Pons (tissue), 1 donor: Measurements from ENCODE around the gene TTC13.

ENCODE experiments used
- DNase-seq: peaks from one replicate; pipeline ENCODE4 v3.0.0-alpha.2; 2016; ENCODE audit warnings: low spot score

The TTC13 gene

DNA sequence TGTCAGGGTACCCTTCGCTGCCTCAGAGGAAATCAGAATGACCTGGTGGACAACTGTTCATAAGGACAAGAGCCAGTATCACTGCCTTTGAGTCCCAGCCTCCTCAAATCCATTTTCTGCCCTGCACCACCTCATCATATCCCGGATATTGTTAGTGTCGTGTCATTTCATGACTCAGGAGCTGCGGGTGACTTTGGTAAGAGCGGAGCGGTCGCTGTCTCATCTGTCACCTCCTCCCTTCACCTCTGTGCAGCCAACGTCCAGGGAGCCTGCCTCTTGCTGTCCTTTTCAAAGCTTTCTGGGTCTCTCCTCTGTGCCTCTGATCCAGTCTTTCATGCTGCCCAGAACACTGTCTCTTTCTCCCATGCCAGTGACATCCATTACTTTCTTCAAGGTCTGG, 103.3 kb downstream of the TTC13 start:
- DNase-seq = no peak

DNA sequence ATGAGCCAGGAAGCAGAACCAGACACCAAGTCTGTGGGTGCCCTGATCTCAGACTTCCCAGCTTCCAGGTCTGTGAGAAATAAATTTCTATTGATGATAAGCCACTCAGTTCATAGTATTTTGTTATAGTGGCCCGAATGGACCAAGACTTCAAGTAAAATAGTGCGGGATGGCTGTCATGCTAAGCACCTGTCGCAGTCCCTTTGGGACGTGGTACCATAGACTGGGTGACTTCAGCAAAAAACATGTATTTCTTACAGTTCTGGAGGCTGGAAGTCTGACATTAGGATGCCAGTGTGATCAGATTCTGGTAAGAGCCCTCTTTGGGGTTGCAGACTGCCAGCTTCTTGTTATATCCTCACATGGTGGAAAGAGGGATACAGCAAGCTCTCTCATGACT, 107.7 kb downstream of the TTC13 start:
- no peak for DNase-seq

DNA sequence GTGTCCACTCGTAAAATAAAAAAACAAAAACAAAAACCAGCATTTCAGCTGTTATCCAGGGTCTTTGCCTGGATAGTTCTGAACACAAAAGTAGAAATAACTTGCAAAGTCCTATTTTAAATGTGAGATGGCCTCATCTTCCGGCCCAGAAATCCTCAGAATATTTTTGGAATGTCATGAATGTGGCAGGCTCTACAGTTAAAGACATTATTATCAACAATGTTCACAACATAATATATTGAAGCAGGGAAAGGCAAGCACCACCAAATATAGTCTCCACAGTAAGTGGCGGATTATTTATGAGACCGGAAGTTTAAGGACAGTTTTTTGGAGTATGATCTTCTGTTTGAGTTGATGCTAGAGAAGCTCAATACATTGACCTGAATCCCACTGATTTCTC, 109.2 kb downstream of the TTC13 start:
- DNase-seq = no peak

DNA sequence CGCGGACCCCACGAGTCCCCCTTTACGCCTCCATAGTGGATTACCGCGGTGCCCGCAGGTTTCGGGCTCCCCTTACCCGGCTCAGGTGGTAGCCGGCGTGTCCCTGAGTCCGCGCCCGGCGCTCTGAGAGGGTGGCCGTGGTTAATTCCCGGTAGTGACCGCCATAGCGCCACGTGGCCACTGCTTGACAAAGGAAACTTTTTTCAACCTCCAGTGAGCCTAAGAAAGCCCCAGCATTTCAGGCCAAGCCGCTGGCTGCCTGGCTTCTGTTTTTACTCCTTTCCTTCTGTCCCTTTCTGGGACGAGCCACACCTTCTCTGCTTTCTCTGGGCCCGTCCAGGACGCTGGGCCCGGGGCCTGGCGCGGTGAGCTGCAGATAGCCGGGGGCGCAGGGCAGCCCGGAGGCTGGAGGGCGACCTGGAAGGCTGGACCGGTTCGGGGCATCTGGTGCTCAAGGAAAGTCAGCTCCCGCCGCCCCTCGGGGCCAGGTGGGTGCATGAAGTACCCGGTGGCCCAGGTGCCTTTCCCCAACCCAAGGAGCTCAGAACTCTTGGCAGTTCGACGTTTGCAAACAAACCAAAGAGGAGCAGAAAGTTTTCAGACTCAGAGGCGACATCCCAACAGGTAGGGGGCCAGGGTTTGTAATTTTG, 109.8 kb downstream of the TTC13 start:
- DNase-seq = no peak

DNA sequence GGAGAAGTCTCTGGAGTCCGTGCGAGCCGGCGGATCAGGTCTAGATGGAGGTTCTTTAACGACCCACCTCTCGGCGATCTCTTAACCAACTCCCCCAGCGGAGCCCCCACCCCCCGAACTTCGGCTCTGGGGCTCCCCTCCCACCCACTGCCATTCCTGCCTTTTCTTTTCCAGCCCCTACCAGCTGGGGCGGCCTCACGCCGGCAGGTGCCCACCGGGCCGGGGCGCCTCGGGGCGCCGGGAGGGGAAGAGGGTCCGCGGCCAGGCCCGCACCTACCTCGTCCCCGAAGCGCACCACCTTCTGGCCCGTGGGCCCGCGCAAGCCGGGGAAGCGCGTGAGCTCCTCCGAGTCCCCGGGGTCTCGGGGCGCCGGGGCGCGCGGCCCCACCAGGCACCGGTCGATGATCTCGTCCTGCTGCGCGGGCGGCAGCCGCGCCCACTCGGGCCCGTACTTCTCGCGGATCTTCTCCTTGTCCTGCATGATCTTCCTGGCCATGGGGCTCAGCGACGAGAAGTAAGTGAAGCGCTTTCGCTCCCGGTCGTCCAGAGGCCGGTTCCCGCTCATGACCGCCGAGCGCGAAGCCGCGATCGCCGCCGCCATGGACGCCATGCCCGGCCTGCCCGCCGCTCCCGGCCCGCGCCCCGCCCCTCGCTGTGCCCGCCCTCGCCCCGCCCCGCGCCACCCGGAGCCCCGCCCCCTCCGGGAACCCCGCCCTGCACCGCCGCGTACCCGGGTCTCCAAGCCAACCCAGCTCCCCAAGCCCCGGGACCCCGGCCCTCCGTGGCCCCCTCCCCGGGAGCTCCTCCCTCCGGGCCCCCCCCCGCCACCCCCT, 110.5 kb downstream of the TTC13 start, which contains the start of gene C1orf198:
Gene C1orf198 (minus strand): TSS at position 619 of the 833 bp plus-strand sequence. CDS start 9 bp downstream, at position 610.
- DNase-seq = no peak

DNA sequence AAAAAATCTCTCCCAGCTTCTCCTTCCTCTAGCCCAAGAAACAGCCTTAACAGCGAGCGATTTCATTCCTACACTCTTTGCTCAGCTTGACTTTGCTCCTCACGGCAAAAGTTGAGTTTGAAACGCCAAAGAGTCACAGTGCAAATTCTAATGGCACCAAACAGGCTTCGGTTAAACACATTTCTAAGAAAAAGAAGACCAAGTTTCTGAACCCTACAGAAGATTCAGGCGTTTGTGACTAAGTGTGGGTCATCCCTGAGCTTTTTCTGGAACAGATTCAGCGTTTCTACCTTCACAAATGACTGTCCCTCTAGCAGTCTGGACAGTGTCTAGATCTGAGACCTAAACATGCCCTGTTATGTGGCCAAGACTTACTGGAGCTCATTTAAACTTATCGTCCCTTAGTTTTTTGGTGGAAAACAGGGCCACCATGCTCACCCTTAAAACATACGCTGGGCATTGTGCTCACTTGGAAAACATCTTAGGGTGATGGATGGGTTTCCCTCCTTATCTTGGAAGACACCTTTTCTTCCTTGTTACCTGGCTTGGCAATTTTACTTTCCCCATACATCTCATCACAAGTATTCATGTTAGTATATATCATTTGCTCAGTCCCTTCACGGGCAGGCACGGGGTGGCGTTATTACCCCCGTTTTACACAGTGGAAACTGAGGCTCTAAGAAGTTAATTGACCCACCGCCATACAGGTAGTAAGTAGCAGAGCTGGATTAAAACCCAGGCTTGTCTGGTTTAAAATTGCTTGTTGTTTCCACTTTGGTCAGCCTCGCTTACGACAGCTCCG, 111.4 kb downstream of the TTC13 start:
- DNase-seq = no peak

DNA sequence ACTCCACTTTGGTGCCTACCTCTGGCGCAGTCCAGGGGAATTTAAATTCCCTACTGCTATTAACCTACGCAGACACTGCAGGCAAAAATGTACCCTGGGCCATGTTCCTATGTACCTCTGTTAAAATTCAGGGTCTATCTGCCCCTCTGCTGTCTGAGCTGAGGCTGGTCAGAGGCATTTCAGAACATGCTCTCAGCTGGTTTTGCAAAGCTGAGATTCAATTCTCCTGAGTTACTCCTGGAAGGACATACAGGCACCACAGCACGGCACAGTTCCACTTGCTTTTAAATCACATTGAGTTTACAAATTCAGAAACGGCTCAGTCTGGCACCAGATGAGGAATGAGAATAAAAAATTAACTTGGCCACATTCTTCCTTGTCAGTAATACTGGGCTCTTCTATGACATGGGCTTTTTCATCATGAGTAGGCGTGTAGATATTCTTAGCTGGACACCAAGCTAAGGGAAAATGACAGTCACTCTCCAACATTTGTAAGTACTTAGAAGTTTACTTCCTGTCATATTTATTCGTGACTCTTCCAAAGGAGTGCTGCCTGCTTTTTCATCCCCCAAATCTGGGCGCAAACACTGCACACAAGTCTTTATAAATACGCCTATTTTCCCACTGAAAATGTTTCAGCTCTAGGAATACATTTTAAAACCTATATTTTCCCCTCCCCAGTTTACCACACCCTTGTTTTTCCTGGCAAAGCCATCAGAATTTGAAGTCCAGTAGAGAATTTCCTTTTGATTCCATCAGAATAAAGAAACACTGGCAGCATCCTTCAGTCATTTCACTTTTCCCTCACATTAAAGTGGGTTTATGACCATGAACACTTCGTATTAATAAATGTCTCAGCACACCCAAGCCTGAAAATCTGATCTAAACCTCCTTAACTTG, 112.2 kb downstream of the TTC13 start:
- peak; percentile 70 for DNase-seq

DNA sequence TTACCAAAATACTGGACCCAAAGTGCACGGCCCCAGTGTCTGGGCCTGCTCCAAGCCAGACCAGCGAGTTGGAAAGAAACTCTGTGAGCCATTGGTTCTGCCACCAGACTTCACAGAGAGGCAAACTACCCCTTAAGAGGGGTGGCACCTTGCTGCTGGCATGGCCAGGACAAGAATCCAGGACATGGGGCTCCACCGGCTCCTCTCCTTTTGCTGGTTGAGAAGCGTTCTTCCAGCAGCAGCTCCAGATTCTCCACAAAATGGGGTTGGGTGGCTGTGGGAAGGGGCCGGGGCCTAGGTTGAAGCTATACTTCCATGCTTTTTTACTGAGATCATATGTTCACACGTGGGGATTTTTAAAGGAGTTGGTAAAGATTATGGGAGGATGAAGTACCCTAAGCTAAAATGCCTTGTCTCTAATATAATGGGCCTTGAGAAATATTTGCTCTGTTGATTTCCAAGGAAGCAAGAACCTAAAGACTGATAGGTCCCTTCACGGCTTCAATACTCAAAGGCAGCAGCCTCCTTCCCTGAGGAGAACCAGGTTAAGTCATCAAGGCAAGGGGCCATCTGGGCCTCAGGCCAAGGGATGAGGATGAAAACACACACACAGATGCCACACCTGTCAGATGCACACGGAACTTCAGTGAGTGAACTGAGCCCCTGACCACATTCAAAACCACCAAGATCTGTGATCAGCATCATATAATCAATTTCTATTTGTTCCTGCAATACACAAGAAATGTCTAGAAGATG, 113.4 kb downstream of the TTC13 start:
- DNase-seq = no peak

DNA sequence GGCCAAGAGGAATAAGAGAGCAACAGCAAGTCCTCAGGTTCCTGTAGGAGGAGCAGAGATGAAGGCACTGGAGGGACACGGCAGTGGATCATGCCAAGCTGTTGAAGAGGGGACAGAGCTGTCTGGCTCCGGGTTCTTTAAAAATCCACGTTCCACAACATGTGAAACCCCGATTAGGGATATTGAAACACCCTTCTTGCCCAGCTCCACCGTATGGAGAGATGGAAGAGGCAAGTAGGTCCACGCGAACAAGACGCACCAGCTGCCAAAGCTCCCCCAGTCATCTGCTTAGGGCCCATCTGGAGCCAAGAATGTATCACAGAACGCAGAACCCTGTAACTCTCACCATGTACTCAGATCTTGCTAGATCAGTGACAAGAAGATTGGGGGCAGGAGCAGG, 114.2 kb downstream of the TTC13 start:
- DNase-seq = peak; percentile 59

DNA sequence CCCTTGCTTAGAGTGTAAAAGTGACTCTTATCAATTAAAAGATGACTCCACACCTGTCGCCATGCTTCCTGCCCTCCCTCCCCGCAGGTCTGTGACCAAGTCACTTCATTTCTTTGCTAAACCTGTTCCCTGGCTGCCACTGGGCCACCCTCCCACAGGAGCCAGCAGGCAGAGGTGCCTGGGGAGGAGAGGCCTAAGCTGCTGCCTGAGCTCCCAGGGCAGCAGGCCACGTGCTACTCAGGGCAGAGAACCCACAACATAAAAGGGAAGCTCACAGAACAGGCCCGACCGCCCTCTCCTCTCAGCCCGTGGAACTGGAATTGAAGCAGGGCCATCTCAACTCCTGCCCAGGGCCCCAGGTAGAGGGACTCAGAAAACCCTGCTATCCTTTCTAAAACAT, 115.2 kb downstream of the TTC13 start:
- DNase-seq = no peak

DNA sequence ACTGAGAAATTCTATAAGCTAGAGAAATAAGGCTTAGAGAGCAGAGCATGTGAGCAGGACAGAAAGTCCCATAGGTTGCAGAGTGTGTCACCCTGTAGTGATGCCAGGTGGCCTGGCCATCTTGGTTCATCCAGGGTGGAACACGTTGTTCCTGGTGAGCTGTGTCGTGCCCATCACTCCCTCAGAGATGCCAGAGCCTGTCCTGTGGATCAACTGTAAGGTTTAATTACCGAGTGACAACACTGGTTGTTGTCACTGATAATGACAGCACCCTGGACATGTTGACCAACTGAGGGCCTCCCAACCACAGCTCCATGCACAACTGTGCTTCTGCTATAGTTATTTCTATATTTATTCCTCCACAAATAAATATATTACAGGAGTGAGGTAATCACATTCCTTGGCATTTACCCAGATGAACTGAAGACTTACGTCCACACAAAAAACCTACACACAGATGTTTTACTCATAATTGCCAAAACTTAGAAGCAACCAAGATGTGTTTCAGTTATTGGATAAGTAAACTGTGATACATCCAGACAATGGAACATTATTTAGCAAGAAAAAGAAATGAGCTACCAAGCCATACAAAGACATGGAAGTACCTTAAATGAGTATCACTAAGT, 116.6 kb downstream of the TTC13 start:
- no peak for DNase-seq

DNA sequence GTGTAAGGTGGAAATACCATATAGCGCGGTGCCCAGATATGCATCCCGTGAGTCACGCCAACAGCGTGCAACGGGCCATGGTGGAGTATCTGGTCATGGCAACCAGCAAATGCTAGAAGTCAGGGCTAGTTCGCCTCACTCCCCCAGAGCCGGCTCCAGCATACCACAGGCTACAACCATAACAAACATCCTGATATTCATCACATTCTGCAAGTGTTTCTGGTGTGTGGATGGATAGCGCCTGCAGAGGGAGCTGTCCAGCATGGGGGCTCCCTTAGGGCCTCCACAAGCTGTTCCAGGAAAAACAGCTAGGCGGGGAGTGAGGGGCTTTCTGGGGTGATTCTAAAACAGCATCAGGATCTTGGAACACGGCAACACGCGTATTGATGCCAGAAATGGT, 117.2 kb downstream of the TTC13 start:
- no peak for DNase-seq

DNA sequence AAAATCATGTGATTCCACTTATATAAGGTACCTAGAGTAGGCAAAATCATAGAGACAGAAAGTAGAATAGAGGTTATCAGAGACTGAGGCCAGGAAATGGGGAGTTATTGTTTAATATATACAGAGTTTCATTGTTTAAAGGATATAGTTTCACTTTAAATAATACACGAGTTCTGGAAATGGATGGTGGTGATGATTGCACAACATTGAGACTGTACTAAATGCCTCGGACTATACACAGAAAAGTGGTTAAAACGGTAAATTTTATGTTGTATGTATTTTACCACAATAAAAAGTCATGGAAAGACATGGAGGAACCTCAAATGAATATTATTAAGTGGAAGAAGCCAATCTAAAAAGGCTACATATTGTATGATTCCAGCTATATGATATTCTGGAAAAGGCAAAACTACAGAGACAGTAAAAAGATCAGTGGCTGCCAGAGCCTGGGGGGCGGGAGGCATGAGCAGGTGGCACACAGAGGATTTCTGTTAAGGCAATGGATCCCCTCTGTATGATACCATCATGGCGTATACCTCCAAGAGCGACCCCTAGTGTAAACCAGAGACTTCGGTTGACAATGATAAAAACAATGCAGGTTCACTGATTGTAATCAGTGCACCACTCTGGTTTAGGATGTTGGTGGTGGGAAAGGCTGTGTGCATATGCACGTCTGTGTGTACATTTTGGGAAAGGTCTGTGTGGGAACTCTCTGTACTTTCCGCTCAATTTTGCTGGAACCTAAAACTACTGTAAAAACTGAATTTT, 117.9 kb downstream of the TTC13 start:
- no peak for DNase-seq

DNA sequence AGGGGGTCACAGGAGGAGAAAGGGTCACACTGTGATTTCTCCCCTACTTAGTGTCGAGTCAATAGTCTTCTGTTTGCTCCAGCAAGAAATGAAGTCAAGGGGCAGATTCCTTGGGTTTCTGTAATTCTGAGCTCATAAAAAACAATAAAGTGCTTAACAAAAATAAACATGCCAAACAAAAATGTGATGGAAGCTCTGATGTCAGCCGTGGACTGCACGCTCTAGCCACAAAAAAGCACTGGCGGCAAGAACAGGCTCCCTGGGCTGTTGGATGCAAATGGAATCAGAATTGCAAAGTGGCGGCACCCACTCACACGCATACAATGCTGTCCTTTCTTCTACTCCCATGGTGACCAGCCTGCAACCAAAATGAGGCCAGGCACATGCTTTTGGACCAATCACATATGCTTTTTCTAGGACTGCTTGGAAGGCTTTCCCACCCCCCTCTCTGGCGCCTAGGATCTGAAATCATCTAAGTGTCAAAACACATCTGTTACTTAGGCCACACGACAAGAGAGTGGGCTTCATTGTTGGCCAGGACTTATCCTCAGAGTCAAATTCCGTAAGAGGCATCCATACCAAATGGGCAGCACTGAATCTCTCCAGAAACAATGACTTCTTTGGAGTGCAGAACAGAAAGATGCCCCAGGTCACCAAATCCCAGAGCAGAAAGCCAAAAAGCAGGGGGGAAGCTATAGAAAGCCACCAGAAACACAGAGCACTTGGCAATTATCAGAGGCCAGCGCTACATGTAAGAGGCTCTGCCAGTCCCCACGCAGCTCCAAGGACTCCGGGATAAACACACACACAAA, 119.5 kb downstream of the TTC13 start:
- DNase-seq = peak; percentile 98

DNA sequence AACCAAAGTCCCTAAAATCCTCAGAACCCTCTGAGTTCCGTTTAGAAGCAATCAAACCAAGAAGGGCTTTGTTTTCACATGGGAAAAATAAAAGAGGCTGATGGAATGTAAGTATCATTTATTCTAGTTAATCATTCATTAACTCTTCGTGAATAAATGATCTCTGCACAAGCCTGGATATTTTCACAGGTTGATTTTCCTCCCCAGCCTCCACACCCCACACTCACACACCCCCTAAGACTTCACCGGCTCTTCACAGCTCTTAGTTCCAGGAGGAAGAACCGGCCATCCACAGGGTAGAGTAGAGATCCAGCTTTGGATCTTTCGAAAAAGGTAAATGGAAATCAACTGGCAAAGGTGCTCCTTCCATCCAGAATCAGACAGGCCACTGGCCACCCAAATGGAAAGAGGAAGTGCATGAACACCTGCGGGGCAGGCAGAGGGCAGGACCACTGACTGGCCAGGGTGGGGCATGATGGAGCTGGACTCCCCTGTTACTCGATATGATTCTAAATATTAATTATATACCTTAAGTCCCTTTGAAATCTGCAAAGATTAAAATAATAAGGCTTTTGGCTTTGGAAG, 120.3 kb downstream of the TTC13 start:
- no peak for DNase-seq

DNA sequence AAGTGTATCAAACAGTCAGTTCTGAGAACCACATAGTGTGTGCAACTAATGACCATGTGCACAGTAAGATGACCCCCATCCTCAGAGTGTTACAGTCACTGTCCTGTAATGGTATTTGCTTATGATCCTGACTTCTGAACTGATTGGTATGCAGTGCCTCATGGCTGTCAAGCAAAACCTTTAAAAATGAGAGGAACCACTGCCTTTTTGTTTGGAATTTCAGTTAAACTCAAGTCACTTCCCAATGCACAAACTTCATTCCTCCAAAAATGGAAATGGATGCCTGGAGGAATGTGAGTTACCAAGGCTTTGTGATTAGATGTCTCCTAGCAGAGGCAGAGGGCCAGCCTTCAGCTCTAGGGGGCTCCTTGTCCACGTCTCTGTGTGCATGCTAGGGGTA, 120.8 kb downstream of the TTC13 start:
- DNase-seq = no peak

DNA sequence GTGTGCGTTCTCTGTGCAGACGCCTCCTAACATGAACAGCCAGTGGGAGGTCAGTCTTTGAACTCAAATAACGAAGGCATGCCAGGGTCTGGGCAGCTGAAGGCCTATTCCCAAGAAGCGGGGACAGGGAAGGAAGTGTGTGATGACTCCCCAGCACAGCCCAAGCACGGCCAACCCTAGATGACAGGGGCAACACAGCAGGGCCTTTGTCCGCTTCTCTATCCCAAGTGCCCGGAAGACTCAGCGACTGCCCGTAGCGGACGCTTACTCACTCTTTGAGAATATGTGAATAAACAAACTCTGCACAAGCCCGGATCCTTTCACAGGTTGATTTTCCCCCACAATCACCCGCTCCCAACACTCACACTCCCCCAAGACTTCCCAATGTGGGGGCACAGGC, 121.6 kb downstream of the TTC13 start:
- DNase-seq = peak; percentile 91
